ENCODE measurements around the gene ZNHIT3.
"Not testable (repeated sequence)": the region's sequence is repeated elsewhere in the genome, so short reads cannot be mapped to it uniquely, and the experiment has no call there.

The ZNHIT3 gene

DNA sequence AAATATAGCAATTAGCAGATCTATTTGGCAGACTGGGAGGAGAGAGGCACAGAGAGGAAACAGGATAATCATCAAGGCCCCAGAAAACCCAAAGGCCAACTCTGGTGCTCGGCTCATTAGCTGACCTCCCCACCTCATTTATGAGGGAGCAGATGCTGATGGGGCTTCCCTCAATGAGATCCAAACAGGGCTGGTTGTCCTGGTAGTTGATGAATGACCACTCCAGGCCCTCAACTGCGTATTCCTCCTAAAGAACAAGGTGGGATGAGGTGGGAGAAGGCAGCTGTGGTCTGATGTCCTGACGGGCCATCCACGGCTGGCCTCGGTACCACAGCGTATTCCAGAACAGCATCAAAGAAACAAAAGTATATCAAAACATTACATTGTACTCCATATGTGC lies 20.8 kb downstream of the ZNHIT3 start:
- no peaks in the 10 kb centered on the region for H3K27me3 ChIP-seq (ENCODE audit: insufficient read depth, low read length)
- H3K4me2 ChIP-seq (ENCODE audit: low read length): no peak overlapping the region
- TF ChIP-seq CTCF (IDR thresholded peaks at IDR 0.05; ENCODE audit: low read length) (no peak), EZH2 (IDR thresholded peaks at IDR 0.05; ENCODE audit: borderline replicate concordance, low read length) (no peak)
- no peak overlapping the region for H3K27ac ChIP-seq (ENCODE audit: low read depth, low read length, poor library complexity, severe bottlenecking)
- H3K9ac ChIP-seq (ENCODE audit: low read length): no peak overlapping the region
- no peaks in the 10 kb centered on the region for H4K20me1 ChIP-seq (ENCODE audit: insufficient read depth, low read length)
- H3K79me2 ChIP-seq (ENCODE audit: insufficient read depth, low read length): no peaks in the 10 kb centered on the region
- H3K36me3 ChIP-seq (ENCODE audit: insufficient read depth, low read length): peaks cover 66% of the 10 kb centered on the region
- H3K4me1 ChIP-seq (ENCODE audit: insufficient read depth, low read length, severe bottlenecking): no peaks in the 10 kb centered on the region
- no peak overlapping the region for H2AFZ ChIP-seq (ENCODE audit: low read length)
- no peak overlapping the region for H3K4me3 ChIP-seq (ENCODE audit: low read depth, low read length, poor library complexity, severe bottlenecking)
- no peaks in the 10 kb centered on the region for H3K9me3 ChIP-seq (ENCODE audit: low read length)
- no peaks in the 10 kb centered on the region for H3K9me2 ChIP-seq (ENCODE audit: low read depth, low read length)
- H3F3A ChIP-seq (ENCODE audit: insufficient read depth, low read length): no peaks in the 10 kb centered on the region

GRCh38 chr17:36508439-36508838 lies 22.0 kb downstream of the ZNHIT3 start:
- H3K9me2 ChIP-seq (ENCODE audit: low read depth, low read length); H4K20me1 ChIP-seq (ENCODE audit: insufficient read depth, low read length); H3K4me2 ChIP-seq (ENCODE audit: low read length); H3K4me1 ChIP-seq (ENCODE audit: insufficient read depth, low read length, severe bottlenecking); H3K79me2 ChIP-seq (ENCODE audit: insufficient read depth, low read length); H3K4me3 ChIP-seq (ENCODE audit: low read depth, low read length, poor library complexity, severe bottlenecking); H3K9me3 ChIP-seq (ENCODE audit: low read length); H3K9ac ChIP-seq (ENCODE audit: low read length); H3K27ac ChIP-seq (ENCODE audit: low read depth, low read length, poor library complexity, severe bottlenecking); H3F3A ChIP-seq (ENCODE audit: insufficient read depth, low read length); H3K27me3 ChIP-seq (ENCODE audit: insufficient read depth, low read length); H2AFZ ChIP-seq (ENCODE audit: low read length): not testable (repeated sequence)
- peaks cover 64% of the 10 kb centered on the region for H3K36me3 ChIP-seq (ENCODE audit: insufficient read depth, low read length)

- H3F3A ChIP-seq (ENCODE audit: insufficient read depth, low read length): no peaks in the 10 kb centered on the region
- H3K9me3 ChIP-seq (ENCODE audit: low read length): no peaks in the 10 kb centered on the region
- no peak overlapping the region for H3K4me2 ChIP-seq (ENCODE audit: low read length)
- H3K27ac ChIP-seq (ENCODE audit: low read depth, low read length, poor library complexity, severe bottlenecking): no peak overlapping the region
- no peak overlapping the region for H3K9ac ChIP-seq (ENCODE audit: low read length)
- no peaks in the 10 kb centered on the region for H3K79me2 ChIP-seq (ENCODE audit: insufficient read depth, low read length)
- no peaks in the 10 kb centered on the region for H3K27me3 ChIP-seq (ENCODE audit: insufficient read depth, low read length)
- TF ChIP-seq EZH2 (IDR thresholded peaks at IDR 0.05; ENCODE audit: borderline replicate concordance, low read length) (no peak), CTCF (IDR thresholded peaks at IDR 0.05; ENCODE audit: low read length) (no peak)
- H3K4me3 ChIP-seq (ENCODE audit: low read depth, low read length, poor library complexity, severe bottlenecking): no peak overlapping the region
- peaks cover 64% of the 10 kb centered on the region for H3K36me3 ChIP-seq (ENCODE audit: insufficient read depth, low read length)
- no peaks in the 10 kb centered on the region for H4K20me1 ChIP-seq (ENCODE audit: insufficient read depth, low read length)
- no peaks in the 10 kb centered on the region for H3K4me1 ChIP-seq (ENCODE audit: insufficient read depth, low read length, severe bottlenecking)
- H2AFZ ChIP-seq (ENCODE audit: low read length): no peak overlapping the region
- H3K9me2 ChIP-seq (ENCODE audit: low read depth, low read length): no peaks in the 10 kb centered on the region
Measured at GRCh38 chr17:36509272-36509985, 22.9 kb downstream of the ZNHIT3 start.

GRCh38 chr17:36510636-36511035 lies 24.2 kb downstream of the ZNHIT3 start:
- Histone ChIP-seq H3F3A (ENCODE audit: insufficient read depth, low read length) (no peaks in the 10 kb centered on the region), H3K9ac (ENCODE audit: low read length) (no peak overlapping the region), H3K4me3 (ENCODE audit: low read depth, low read length, poor library complexity, severe bottlenecking) (no peak overlapping the region), H2AFZ (ENCODE audit: low read length) (no peak overlapping the region), H3K36me3 (ENCODE audit: insufficient read depth, low read length) (peaks cover 66% of the 10 kb centered on the region), H3K9me3 (ENCODE audit: low read length) (no peaks in the 10 kb centered on the region), H4K20me1 (ENCODE audit: insufficient read depth, low read length) (no peaks in the 10 kb centered on the region), H3K9me2 (ENCODE audit: low read depth, low read length) (no peaks in the 10 kb centered on the region), H3K79me2 (ENCODE audit: insufficient read depth, low read length) (no peaks in the 10 kb centered on the region), H3K4me1 (ENCODE audit: insufficient read depth, low read length, severe bottlenecking) (no peaks in the 10 kb centered on the region), H3K27ac (ENCODE audit: low read depth, low read length, poor library complexity, severe bottlenecking) (no peak overlapping the region), H3K4me2 (ENCODE audit: low read length) (no peak overlapping the region), H3K27me3 (ENCODE audit: insufficient read depth, low read length) (no peaks in the 10 kb centered on the region)
- TF ChIP-seq CTCF (IDR thresholded peaks at IDR 0.05; ENCODE audit: low read length) (no peak), EZH2 (IDR thresholded peaks at IDR 0.05; ENCODE audit: borderline replicate concordance, low read length) (no peak)
